Mucosa of rectum (tissue), 2 donors: ENCODE measurements around the gene CALR3.

ENCODE experiments used
- H3K27ac ChIP-seq, 2 donors: one replicate each; pipeline ENCODE4 v1.7.0; 2013; ENCODE audit warnings: inconsistent platforms in 2 of 2, low read depth in 2 of 2, low read length in 2 of 2
- H3K27me3 ChIP-seq, 2 donors: one replicate each; pipeline ENCODE4 v1.7.0; 2013; ENCODE audit warnings: low read length in 2 of 2; ENCODE audit not compliant: control insufficient read depth in 2 of 2, insufficient read depth in 2 of 2
- H3K36me3 ChIP-seq, 2 donors: one replicate each; pipeline ENCODE4 v1.7.0; 2013; ENCODE audit warnings: low read length in 2 of 2; ENCODE audit not compliant: control insufficient read depth in 2 of 2, insufficient read depth in 2 of 2
- H3K4me1 ChIP-seq, 2 donors: one replicate each; pipeline ENCODE4 v1.7.0; 2013; ENCODE audit warnings: low read length in 2 of 2, mild to moderate bottlenecking in 1 of 2; ENCODE audit not compliant: control insufficient read depth in 2 of 2, insufficient read depth in 2 of 2
- H3K4me3 ChIP-seq, 2 donors: one replicate each; pipeline ENCODE4 v1.7.0; 2013; ENCODE audit warnings: low read length in 2 of 2
- H3K9ac ChIP-seq, 2 donors: one replicate each; pipeline ENCODE4 v1.7.0; 2013; ENCODE audit warnings: low read length in 2 of 2, low read depth in 1 of 2, mild to moderate bottlenecking in 1 of 2
- H3K9me3 ChIP-seq, 2 donors: one replicate each; pipeline ENCODE4 v1.7.0; 2013; ENCODE audit warnings: low read length in 2 of 2; ENCODE audit not compliant: control insufficient read depth in 2 of 2
- donor health status: healthy.
- donor health status: Normal muscosa, but diverticular disease.

The CALR3 gene

GRCh38 chr19:16522559-16523377 is 26.8 kb upstream of the CALR3 start:
- no peak overlapping the region for H3K4me3 ChIP-seq
- H3K4me1 ChIP-seq = no peaks in the 10 kb centered on the region
- peaks cover 75 to 81% of the 10 kb centered on the region in 2 donors for H3K36me3 ChIP-seq
- H3K9ac ChIP-seq = no peak overlapping the region
- H3K27me3 ChIP-seq = no peaks in the 10 kb centered on the region
- no peaks in the 10 kb centered on the region for H3K9me3 ChIP-seq
- H3K27ac ChIP-seq = no peak overlapping the region

DNA sequence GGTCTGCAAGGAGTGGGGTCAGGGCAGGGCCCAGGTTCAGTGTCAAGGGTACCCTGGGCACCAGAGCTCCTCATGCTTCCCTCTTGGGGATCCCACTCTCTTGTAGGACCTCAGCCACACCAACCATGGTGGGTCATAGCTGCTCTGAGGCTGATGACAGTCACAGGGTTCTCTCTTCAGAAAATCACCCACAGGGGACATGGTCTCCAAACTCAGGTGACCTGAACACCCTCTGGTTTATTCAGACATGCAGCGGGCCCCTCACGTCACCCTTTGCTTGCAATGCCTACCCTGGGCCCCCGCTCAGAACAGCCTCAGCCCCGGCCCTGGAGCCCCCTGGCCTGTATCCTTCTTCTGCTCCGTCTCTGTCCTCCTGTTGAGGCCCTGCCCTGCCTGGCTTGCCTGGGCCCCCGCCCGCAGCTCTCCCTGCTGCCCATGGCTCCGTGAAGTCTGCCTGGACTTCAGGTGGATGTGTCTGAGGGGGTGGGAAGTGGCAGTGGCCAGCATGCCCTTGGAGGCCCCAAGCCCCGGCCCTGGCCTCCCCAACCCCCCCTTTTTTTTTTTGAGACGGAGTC is 25.8 kb upstream of the CALR3 start:
- Histone ChIP-seq H3K9me3 (no peaks in the 10 kb centered on the region), H3K27ac (no peak overlapping the region), H3K27me3 (no peaks in the 10 kb centered on the region), H3K9ac (no peak overlapping the region), H3K4me3 (no peak overlapping the region), H3K36me3 (peaks cover 75 to 80% of the 10 kb centered on the region in 2 donors), H3K4me1 (no peaks in the 10 kb centered on the region)

DNA sequence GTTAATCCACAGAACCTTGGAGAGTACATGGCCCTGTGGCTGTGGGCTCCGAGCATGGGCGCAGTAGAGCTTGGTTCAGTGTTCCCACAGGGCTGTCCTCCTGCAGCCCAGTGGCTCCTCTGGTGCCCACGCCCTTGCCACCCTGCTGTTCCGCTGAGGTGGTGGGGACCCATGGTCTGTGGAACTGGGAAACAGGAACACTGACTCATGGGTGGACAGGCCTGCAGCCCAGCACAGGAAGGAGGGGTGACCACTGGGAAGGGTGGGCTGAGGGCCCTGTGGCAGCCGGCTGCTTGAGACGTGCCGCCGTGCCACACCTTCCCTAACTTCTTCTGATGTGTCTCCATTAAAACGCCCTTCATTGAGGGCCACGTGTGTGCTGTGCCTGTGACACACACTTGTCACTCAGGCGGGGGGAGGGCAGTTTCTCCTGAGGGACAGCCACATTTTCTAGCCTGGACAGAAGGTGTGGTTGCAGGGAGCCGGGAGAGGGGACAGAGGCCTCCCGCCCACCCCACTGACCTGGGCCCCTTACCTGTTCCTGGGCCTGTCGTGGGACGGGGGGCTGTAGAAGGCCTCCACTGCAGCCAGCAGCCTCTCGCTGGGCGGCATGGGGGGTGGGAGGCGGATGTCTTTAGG is 25.1 kb upstream of the CALR3 start:
- Histone ChIP-seq H3K4me3 (no peak overlapping the region), H3K27ac (no peak overlapping the region), H3K36me3 (peaks cover 72 to 79% of the 10 kb centered on the region in 2 donors), H3K27me3 (no peaks in the 10 kb centered on the region), H3K4me1 (no peaks in the 10 kb centered on the region), H3K9me3 (no peaks in the 10 kb centered on the region), H3K9ac (no peak overlapping the region)

GRCh38 chr19:16520074-16520973 is 24.4 kb upstream of the CALR3 start:
- H3K9ac ChIP-seq = no peak overlapping the region
- no peak overlapping the region for H3K4me3 ChIP-seq
- H3K36me3 ChIP-seq = peaks cover 68 to 72% of the 10 kb centered on the region in 2 donors
- no peaks in the 10 kb centered on the region for H3K4me1 ChIP-seq
- no peak overlapping the region for H3K27ac ChIP-seq
- H3K9me3 ChIP-seq = no peaks in the 10 kb centered on the region
- H3K27me3 ChIP-seq = no peaks in the 10 kb centered on the region

DNA sequence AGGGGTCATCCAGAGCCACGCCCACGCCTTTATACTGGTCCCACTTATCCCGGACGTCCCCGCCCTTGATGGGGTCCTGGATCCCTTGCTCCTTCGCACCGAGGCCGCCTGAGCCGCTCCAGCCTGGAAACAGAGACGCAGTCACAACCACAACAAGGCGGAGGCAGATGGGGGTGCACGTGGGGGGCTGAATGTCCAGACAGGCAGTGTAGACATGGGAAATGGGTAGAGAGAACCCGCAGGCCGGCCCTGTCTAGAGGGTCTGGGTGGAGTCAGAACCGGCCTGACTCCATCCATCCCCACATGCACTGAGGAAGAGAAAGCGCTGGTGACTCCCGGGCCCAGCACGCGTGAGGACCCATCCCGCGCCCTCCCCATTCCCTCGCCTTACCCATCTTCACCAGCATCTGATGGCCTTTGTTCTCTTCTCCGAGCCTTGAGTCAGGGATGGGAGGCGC is 23.3 kb upstream of the CALR3 start:
- Histone ChIP-seq H3K27ac (no peak overlapping the region), H3K4me1 (no peaks in the 10 kb centered on the region), H3K27me3 (no peaks in the 10 kb centered on the region), H3K9me3 (no peaks in the 10 kb centered on the region), H3K9ac (no peak overlapping the region), H3K4me3 (no peak overlapping the region), H3K36me3 (peaks cover 65 to 66% of the 10 kb centered on the region in 2 donors)

DNA sequence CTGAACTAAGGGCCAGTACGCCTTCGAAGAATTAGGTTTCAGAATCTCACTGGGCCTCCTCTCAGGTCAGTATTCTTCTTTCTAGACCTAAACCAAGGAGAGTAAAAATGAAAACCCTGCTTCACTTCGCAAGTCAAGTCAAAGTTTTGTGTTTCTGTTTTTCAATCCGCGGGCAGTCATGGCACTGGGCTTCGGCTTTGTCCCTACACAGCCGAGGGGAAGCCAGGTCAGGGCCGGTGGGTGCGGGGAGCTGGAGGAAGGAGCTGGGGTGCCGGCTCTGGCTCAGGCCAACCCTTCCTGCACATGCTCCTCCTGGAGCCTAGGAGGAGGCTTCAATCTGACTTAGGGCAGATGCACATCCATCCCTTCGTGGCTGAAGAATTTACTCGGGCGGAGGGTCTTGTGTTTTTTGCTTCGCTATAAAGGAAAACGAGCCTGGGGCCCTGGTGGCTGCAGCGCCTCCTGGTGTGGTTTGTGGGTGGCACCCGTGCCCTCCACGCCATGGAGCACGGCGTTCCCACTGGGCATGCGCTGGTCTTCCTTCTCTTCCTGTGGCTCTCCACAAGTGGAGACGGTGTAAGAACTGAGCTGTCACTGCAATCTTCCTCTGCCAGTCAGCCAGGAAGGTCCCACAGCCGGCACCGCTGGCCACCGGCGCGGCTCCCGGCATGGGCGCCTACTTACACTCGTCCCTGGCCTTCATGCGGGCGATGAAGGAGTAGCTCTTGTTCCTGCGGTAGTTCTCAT is 22.7 kb upstream of the CALR3 start:
- Histone ChIP-seq H3K36me3 (peaks cover 61 to 64% of the 10 kb centered on the region in 2 donors), H3K9me3 (no peaks in the 10 kb centered on the region), H3K4me1 (no peaks in the 10 kb centered on the region), H3K9ac (no peak overlapping the region), H3K27me3 (no peaks in the 10 kb centered on the region), H3K4me3 (no peak overlapping the region), H3K27ac (no peak overlapping the region)

DNA sequence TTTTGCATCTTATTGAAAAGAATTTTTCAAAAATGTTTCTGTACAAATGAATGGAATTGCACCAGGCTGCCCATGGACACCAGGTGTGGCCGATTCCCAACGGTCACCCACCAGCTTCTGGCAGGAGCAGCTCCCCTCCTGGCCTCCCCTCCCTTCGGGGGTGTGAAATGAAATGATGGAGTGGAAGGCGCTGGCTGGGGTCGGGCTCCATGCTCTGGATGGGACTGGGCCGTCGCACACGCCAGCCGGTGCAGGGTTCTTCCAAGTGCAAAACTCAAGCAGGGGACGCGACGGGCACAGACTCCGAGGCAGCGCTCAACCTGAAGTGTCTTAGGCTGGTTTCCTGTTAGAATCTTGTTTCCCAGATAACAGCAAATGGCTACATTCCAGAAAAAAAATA is 22.1 kb upstream of the CALR3 start:
- Histone ChIP-seq H3K9me3 (no peaks in the 10 kb centered on the region), H3K36me3 (peaks cover 55 to 58% of the 10 kb centered on the region in 2 donors), H3K27me3 (no peaks in the 10 kb centered on the region), H3K4me1 (no peaks in the 10 kb centered on the region), H3K9ac (no peak overlapping the region), H3K4me3 (no peak overlapping the region), H3K27ac (no peak overlapping the region)

- Histone ChIP-seq H3K36me3 (peaks cover 48 to 50% of the 10 kb centered on the region in 2 donors), H3K4me1 (no peaks in the 10 kb centered on the region), H3K27me3 (no peaks in the 10 kb centered on the region), H3K4me3 (no peak overlapping the region), H3K9ac (no peak overlapping the region), H3K27ac (no peak overlapping the region), H3K9me3 (no peaks in the 10 kb centered on the region)
Measured at GRCh38 chr19:16516923-16517610, 21.1 kb upstream of the CALR3 start.

- no peak overlapping the region for H3K9ac ChIP-seq
- H3K4me3 ChIP-seq = no peak overlapping the region
- peaks cover 44% of the 10 kb centered on the region in 2 donors for H3K36me3 ChIP-seq
- H3K4me1 ChIP-seq = no peaks in the 10 kb centered on the region
- H3K27ac ChIP-seq = no peak overlapping the region
- H3K9me3 ChIP-seq = no peaks in the 10 kb centered on the region
- no peaks in the 10 kb centered on the region for H3K27me3 ChIP-seq
Measured at GRCh38 chr19:16516381-16516780, 20.4 kb upstream of the CALR3 start.
